ENCODE measurements around the gene KIRREL3.

The KIRREL3 gene

GRCh38 chr11:126700768-126701519 is 299.6 kb downstream of the KIRREL3 start:
- no peak for DNase-seq

GRCh38 chr11:126698576-126698975 is 302.0 kb downstream of the KIRREL3 start:
- DNase-seq: no peak

- DNase-seq: no peak
These were observed 302.6 kb downstream of the KIRREL3 start for GRCh38 chr11:126697936-126698335.

GRCh38 chr11:126696982-126697381 is 303.6 kb downstream of the KIRREL3 start:
- no peak for DNase-seq

- DNase-seq: no peak
These were observed 305.3 kb downstream of the KIRREL3 start for GRCh38 chr11:126695293-126695692.

- no peak for DNase-seq
These were observed 306.4 kb downstream of the KIRREL3 start for GRCh38 chr11:126694065-126694625.

- DNase-seq: no peak
These were observed 313.1 kb downstream of the KIRREL3 start for GRCh38 chr11:126687477-126687876.

- DNase-seq: no peak
These were observed 313.6 kb downstream of the KIRREL3 start for GRCh38 chr11:126686938-126687337.

- no peak for DNase-seq
These were observed 316.5 kb downstream of the KIRREL3 start for GRCh38 chr11:126683766-126684728.

GRCh38 chr11:126682590-126682989 is 318.0 kb downstream of the KIRREL3 start:
- no peak for DNase-seq

GRCh38 chr11:126680700-126681099 is 319.9 kb downstream of the KIRREL3 start:
- DNase-seq: no peak

GRCh38 chr11:126680131-126680530 is 320.4 kb downstream of the KIRREL3 start:
- no peak for DNase-seq

GRCh38 chr11:126679033-126679432 is 321.5 kb downstream of the KIRREL3 start:
- no peak for DNase-seq

GRCh38 chr11:126676536-126676935 is 324.0 kb downstream of the KIRREL3 start:
- DNase-seq: no peak

GRCh38 chr11:126673319-126673718 is 327.3 kb downstream of the KIRREL3 start:
- DNase-seq: no peak

GRCh38 chr11:126669416-126669815 is 331.2 kb downstream of the KIRREL3 start:
- no peak for DNase-seq

GRCh38 chr11:126664643-126665042 is 335.9 kb downstream of the KIRREL3 start:
- no peak for DNase-seq

GRCh38 chr11:126663749-126664592 is 336.6 kb downstream of the KIRREL3 start:
- no peak for DNase-seq

GRCh38 chr11:126662035-126662790 is 338.4 kb downstream of the KIRREL3 start:
- no peak for DNase-seq

- no peak for DNase-seq
These were observed 339.7 kb downstream of the KIRREL3 start for GRCh38 chr11:126660761-126661425.

GRCh38 chr11:126660321-126660720 is 340.2 kb downstream of the KIRREL3 start:
- DNase-seq: no peak
